ENCODE data around the gene NPM3. TPM values are rescaled to one million over a fixed set of nuclear protein-coding genes. Genes with fewer than 3 reads are reported as not detected.
A peak's percentile ranks its signal among the peaks of the same experiment; 100 is the strongest.

The NPM3 gene
- total and polyA plus RNA-seq, 4 donors: 3.4 to 24.9 (median 12.4) TPM

- Histone ChIP-seq H3K4me1 (ENCODE audit: control insufficient read depth in 4 of 4, insufficient read depth in 4 of 4, low read length in 3 of 4) (peaks cover 9 to 39% (median 23%) of the 10 kb centered on the region in 4 donors), H3K36me3 (ENCODE audit: control insufficient read depth in 4 of 4, insufficient read depth in 3 of 4, low read depth in 1 of 4, low read length in 3 of 4) (peaks cover 0 to 2% (median 0%) of the 10 kb centered on the region in 4 donors), H3K4me3 (ENCODE audit: low read depth in 1 of 3, low read length in 3 of 3) (peak overlapping the region; percentile 80 to 96 (median 83)), H3K9me3 (ENCODE audit: control insufficient read depth in 4 of 4, low read length in 3 of 4) (no peaks in the 10 kb centered on the region), H3K9ac (ENCODE audit: low read depth in 1 of 2, low read length in 2 of 2) (peak overlapping the region; percentile 89 to 97), H3K27me3 (ENCODE audit: control insufficient read depth in 4 of 4, insufficient read depth in 4 of 4, low read length in 3 of 4) (no peaks in the 10 kb centered on the region), H3K27ac (ENCODE audit: low read depth in 1 of 2, low read length in 2 of 2) (peak overlapping the region; percentile 72 to 91)
- peak; percentile 88 for DNase-seq (ENCODE audit: low spot score)
- TF ChIP-seq CTCF (IDR thresholded peaks at IDR 0.05; ENCODE audit: low read depth, low read length, missing input control) (no peak), NR2F2 (IDR thresholded peaks at IDR 0.05) (peak; percentile 15), REST (IDR thresholded peaks at IDR 0.05) (peak; percentile 38)
- under 1% methylated on average over 44 of the region's 44 CpGs for WGBS
Measured at GRCh38 chr10:101817337-101818118, 34.3 kb upstream of the NPM3 start.

- H3K4me1 ChIP-seq (ENCODE audit: control insufficient read depth in 4 of 4, insufficient read depth in 4 of 4, low read length in 3 of 4): peaks cover 9 to 39% (median 23%) of the 10 kb centered on the region in 4 donors
- WGBS: under 1% methylated on average over 14 of the region's 14 CpGs
- peak overlapping the region; percentile 80 to 96 (median 83) for H3K4me3 ChIP-seq (ENCODE audit: low read depth in 1 of 3, low read length in 3 of 3)
- no peaks in the 10 kb centered on the region for H3K27me3 ChIP-seq (ENCODE audit: control insufficient read depth in 4 of 4, insufficient read depth in 4 of 4, low read length in 3 of 4)
- H3K36me3 ChIP-seq (ENCODE audit: control insufficient read depth in 4 of 4, insufficient read depth in 3 of 4, low read depth in 1 of 4, low read length in 3 of 4): peaks cover 0 to 5% (median 0%) of the 10 kb centered on the region in 4 donors
- DNase-seq (ENCODE audit: low spot score): no peak
- no peak for TF ChIP-seq ATF3 (IDR thresholded peaks at IDR 0.05)
- TF ChIP-seq HNF4A (conservative IDR thresholded peaks at IDR 0.05): peak; percentile 29 to 54
- TF ChIP-seq NR2F2 (IDR thresholded peaks at IDR 0.05): no peak
- peak overlapping the region; percentile 89 to 97 for H3K9ac ChIP-seq (ENCODE audit: low read depth in 1 of 2, low read length in 2 of 2)
- H3K27ac ChIP-seq (ENCODE audit: low read depth in 1 of 2, low read length in 2 of 2): peak overlapping the region; percentile 72 to 91
- no peaks in the 10 kb centered on the region for H3K9me3 ChIP-seq (ENCODE audit: control insufficient read depth in 4 of 4, low read length in 3 of 4)
Measured at GRCh38 chr10:101816913-101817336, 33.7 kb upstream of the NPM3 start.

GRCh38 chr10:101816376-101816775, 33.1 kb upstream of the NPM3 start:
- Histone ChIP-seq H3K9me3 (ENCODE audit: control insufficient read depth in 4 of 4, low read length in 3 of 4) (no peaks in the 10 kb centered on the region), H3K27ac (ENCODE audit: low read depth in 1 of 2, low read length in 2 of 2) (peak overlapping the region; percentile 72 to 91), H3K9ac (ENCODE audit: low read depth in 1 of 2, low read length in 2 of 2) (peak overlapping the region; percentile 89 to 97), H3K36me3 (ENCODE audit: control insufficient read depth in 4 of 4, insufficient read depth in 3 of 4, low read depth in 1 of 4, low read length in 3 of 4) (peaks cover 0 to 5% (median 3%) of the 10 kb centered on the region in 4 donors), H3K4me1 (ENCODE audit: control insufficient read depth in 4 of 4, insufficient read depth in 4 of 4, low read length in 3 of 4) (peaks cover 9 to 39% (median 23%) of the 10 kb centered on the region in 4 donors), H3K4me3 (ENCODE audit: low read depth in 1 of 3, low read length in 3 of 3) (peak overlapping the region; percentile 80 to 96 (median 83)), H3K27me3 (ENCODE audit: control insufficient read depth in 4 of 4, insufficient read depth in 4 of 4, low read length in 3 of 4) (no peaks in the 10 kb centered on the region)
- DNase-seq (ENCODE audit: low spot score): no peak
- TF ChIP-seq HNF4A (conservative IDR thresholded peaks at IDR 0.05): no peak
- TF ChIP-seq TAF1 (conservative IDR thresholded peaks at IDR 0.05): no peak
- TF ChIP-seq HNF4G (IDR thresholded peaks at IDR 0.05): no peak
- TF ChIP-seq SP1 (IDR thresholded peaks at IDR 0.05): no peak
- no peak for TF ChIP-seq FOXA2 (IDR thresholded peaks at IDR 0.05)
- TF ChIP-seq ZBTB33 (IDR thresholded peaks at IDR 0.05): no peak
- TF ChIP-seq FOXA1 (IDR thresholded peaks at IDR 0.05): no peak
- TF ChIP-seq YY1 (IDR thresholded peaks at IDR 0.05): no peak
- no peak for TF ChIP-seq RXRA (IDR thresholded peaks at IDR 0.05)
- no peak for TF ChIP-seq MAX (IDR thresholded peaks at IDR 0.05)
- 2% methylated on average over 5 of the region's 5 CpGs for WGBS
